PC-3 (cell line): Measurements from ENCODE around the gene DNAH7. TPM values are rescaled to one million over a fixed set of nuclear protein-coding genes. Genes with fewer than 3 reads are reported as not detected.

ENCODE experiments used
- ATAC-seq: fragments of 200-7000 bp; cut with Tn5 transposase; 2 replicates; pipeline ENCODE4 v1.9.1; 2020; ENCODE audit warnings: mild to moderate bottlenecking, moderate library complexity
- BruUV-seq: library from RNA; stranded (reverse); fragments of 400-500 nt; replicated peaks from 2 replicates; lab custom pipeline; 2021; lab: Mats Ljungman, UMichigan
- CTCF ChIA-PET: fragments of 300-600 bp; sonication (Branson Sonifier 250); formaldehyde crosslinking; loops from one replicate; lab custom pipeline; 2022; ENCODE audit warnings: antibody characterized with exemption; lab: Charles Lee
- POLR2A ChIA-PET: fragments of 300-600 bp; sonication (Branson Sonifier 250); formaldehyde crosslinking; loops from one replicate; lab custom pipeline; 2022; ENCODE audit warnings: antibody characterized with exemption; ENCODE audit not compliant: unreplicated experiment; lab: Charles Lee
- DNase-seq: peaks from one replicate; pipeline ENCODE4 v3.0.0-alpha.2; 2015
- H2AFZ ChIP-seq: fragments of 300-600 bp; sonication (generic); 2 replicates; pipeline ENCODE4 v1.6.0; 2016; ENCODE audit warnings: antibody characterized with exemption, low read length
- H3F3A ChIP-seq: fragments of 300-600 bp; sonication (generic); one replicate; pipeline ENCODE4 v1.6.0; 2017; ENCODE audit warnings: antibody characterized with exemption, low read length, control low read depth, mild to moderate bottlenecking; ENCODE audit not compliant: unreplicated experiment
- H3K27ac ChIP-seq: fragments of 300-600 bp; sonication (generic); 2 replicates; pipeline ENCODE4 v1.5.1; 2016; ENCODE audit warnings: mild to moderate bottlenecking, low read length
- H3K27me3 ChIP-seq: fragments of 300-600 bp; sonication (generic); 2 replicates; pipeline ENCODE4 v1.6.1; 2016; ENCODE audit warnings: low read length, mixed read lengths
- H3K36me3 ChIP-seq: fragments of 300-600 bp; sonication (generic); 2 replicates; pipeline ENCODE4 v1.6.1; 2016; ENCODE audit warnings: low read depth, mixed run types, low read length, mixed read lengths
- H3K4me1 ChIP-seq: fragments of 300-600 bp; sonication (generic); 2 replicates; pipeline ENCODE4 v1.5.1; 2016; ENCODE audit warnings: low read length; ENCODE audit not compliant: insufficient read depth
- H3K4me2 ChIP-seq: fragments of 300-600 bp; sonication (generic); 2 replicates; pipeline ENCODE4 v1.6.0; 2016; ENCODE audit warnings: low read length
- H3K4me3 ChIP-seq: fragments of 300-600 bp; sonication (generic); 2 replicates; pipeline ENCODE4 v1.5.1; 2016; ENCODE audit warnings: mild to moderate bottlenecking, low read length, mixed read lengths
- H3K79me2 ChIP-seq: fragments of 300-600 bp; sonication (generic); 2 replicates; pipeline ENCODE4 v1.6.1; 2017; ENCODE audit warnings: low read length, mixed read lengths
- H3K9ac ChIP-seq: fragments of 300-600 bp; sonication (generic); 2 replicates; pipeline ENCODE4 v1.6.0; 2016; ENCODE audit warnings: mild to moderate bottlenecking, low read length
- H3K9me2 ChIP-seq: fragments of 300-600 bp; sonication (generic); replicated peaks from 2 replicates; pipeline ENCODE4 v1.6.1; 2016; ENCODE audit warnings: mixed run types, low read length, mixed read lengths
- H3K9me3 ChIP-seq: fragments of 300-600 bp; sonication (generic); 2 replicates; pipeline ENCODE4 v1.6.1; 2016; ENCODE audit warnings: low read length, mixed read lengths
- H4K20me1 ChIP-seq: fragments of 300-600 bp; sonication (generic); 2 replicates; pipeline ENCODE4 v1.6.1; 2016; ENCODE audit warnings: low read length, mixed read lengths
- EZH2 ChIP-seq: fragments of 300-600 bp; sonication (generic); IDR thresholded peaks from one replicate; pipeline ENCODE4 v1.6.1; 2017; ENCODE audit warnings: antibody characterized with exemption, mild to moderate bottlenecking, low read length; ENCODE audit not compliant: unreplicated experiment
- EZH2phosphoT487 ChIP-seq: fragments of 300-600 bp; sonication (generic); IDR thresholded peaks from 2 replicates; pipeline ENCODE4 v1.6.1; 2018; ENCODE audit warnings: mild to moderate bottlenecking, antibody characterized with exemption, low read length, borderline replicate concordance
- intact Hi-C: fragments of 100-400 bp; cut with micrococcal nuclease; formaldehyde crosslinking; loops from 2 replicates; pipeline ENCODE4 v1.9.0; 2023
- total RNA-seq: library from RNA; depleted of rRNA; stranded (reverse); fragments of >200 nt; gene quantifications from 2 replicates; pipeline ENCODE4 v1.2.3, GENCODE V29; 2014
- TF ChIP-seq, protein P1 (sequence below): fragments of 300-600 bp; sonication (generic); conservative IDR thresholded peaks from 2 replicates; pipeline ENCODE4 v1.5.1; 2017; ENCODE audit warnings: antibody characterized with exemption, low read depth, mild to moderate bottlenecking, low read length

Gene DNAH7
- total RNA-seq, 1 experiment from 2014 or later = 1.9 TPM

DNA sequence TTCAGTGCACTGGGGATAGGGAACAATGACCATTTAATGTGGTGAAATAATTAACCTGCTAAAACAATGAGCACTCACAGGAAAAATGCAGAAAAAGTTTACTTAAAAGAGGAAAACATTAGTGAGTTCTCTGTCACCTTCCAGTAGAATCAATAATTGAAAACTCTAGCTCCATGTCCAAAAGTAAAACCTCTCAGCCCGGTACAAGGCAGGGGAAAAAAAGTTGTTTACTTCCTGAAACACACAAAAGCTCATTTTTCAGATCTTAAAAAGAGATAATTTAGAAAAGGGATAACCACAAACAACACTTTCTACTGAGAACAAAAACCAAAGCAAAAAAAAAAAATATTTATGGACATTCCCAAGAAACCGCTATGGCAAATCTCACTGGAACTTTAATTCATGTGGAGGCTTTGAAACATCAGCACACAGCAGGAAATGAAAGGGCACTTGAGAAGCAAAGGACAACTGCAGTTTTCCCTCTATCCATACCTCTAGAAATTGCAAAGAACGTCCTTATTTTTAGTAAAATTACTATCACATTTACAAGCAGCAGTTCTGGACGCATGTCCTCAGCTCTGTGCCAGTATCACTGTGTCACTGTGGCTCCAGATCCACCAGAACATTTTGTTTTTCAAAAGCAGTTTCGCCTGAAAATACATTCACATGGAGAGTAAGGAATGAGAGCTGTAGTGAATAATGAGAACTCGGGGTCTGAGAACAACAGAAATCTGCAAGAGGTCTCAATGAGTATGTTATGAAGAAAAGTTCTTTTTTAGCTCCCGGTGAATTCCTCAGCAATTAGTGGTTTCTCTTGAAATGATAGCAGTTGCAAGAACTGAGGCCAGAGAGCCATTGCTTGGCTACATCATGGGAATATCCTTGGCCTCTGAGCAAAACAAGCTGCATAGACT is 44.7 kb upstream of the DNAH7 start:
- intact Hi-C loops = no loop called here
- DNase-seq (no peak), ATAC-seq (no peak)
- no peaks in the 10 kb centered on the region for H4K20me1 ChIP-seq
- H3K4me2 ChIP-seq = no peak overlapping the region
- H3K27ac ChIP-seq = no peak overlapping the region
- H3K36me3 ChIP-seq = no peaks in the 10 kb centered on the region
- 0 out of 2 replicates have a peak, but pooled peaks cover 7% of the 10 kb centered on the region for H3K4me1 ChIP-seq
- POLR2A ChIA-PET = interaction anchor here (0.6 kb wide), 2 partner anchors 36 to 57 kb away, joined by 5 to 6 read pairs; no protein-coding TSS in a partner anchor
- no peak overlapping the region for H3K9ac ChIP-seq
- H2AFZ ChIP-seq = no peak overlapping the region
- BruUV-seq = no TSS peak
- H3F3A ChIP-seq = no peaks in the 10 kb centered on the region
- H3K79me2 ChIP-seq = no peaks in the 10 kb centered on the region
- no peaks in the 10 kb centered on the region for H3K9me2 ChIP-seq
- TF ChIP-seq, protein P1, sequence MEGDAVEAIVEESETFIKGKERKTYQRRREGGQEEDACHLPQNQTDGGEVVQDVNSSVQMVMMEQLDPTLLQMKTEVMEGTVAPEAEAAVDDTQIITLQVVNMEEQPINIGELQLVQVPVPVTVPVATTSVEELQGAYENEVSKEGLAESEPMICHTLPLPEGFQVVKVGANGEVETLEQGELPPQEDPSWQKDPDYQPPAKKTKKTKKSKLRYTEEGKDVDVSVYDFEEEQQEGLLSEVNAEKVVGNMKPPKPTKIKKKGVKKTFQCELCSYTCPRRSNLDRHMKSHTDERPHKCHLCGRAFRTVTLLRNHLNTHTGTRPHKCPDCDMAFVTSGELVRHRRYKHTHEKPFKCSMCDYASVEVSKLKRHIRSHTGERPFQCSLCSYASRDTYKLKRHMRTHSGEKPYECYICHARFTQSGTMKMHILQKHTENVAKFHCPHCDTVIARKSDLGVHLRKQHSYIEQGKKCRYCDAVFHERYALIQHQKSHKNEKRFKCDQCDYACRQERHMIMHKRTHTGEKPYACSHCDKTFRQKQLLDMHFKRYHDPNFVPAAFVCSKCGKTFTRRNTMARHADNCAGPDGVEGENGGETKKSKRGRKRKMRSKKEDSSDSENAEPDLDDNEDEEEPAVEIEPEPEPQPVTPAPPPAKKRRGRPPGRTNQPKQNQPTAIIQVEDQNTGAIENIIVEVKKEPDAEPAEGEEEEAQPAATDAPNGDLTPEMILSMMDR = no peak
- TF ChIP-seq EZH2phosphoT487 (no peak), EZH2 (no peak)
- no peaks in the 10 kb centered on the region for H3K27me3 ChIP-seq
- no peak overlapping the region for H3K4me3 ChIP-seq
- no peaks in the 10 kb centered on the region for H3K9me3 ChIP-seq
- CTCF ChIA-PET = no interaction called here

GRCh38 chr2:196112418-196113034 is 43.9 kb upstream of the DNAH7 start:
- Histone ChIP-seq H3K36me3 (no peaks in the 10 kb centered on the region), H2AFZ (no peak overlapping the region), H3K4me3 (no peak overlapping the region), H3K79me2 (no peaks in the 10 kb centered on the region), H3K9me2 (no peaks in the 10 kb centered on the region), H3K9me3 (no peaks in the 10 kb centered on the region), H3K27ac (no peak overlapping the region), H3K27me3 (no peaks in the 10 kb centered on the region), H4K20me1 (no peaks in the 10 kb centered on the region), H3K9ac (no peak overlapping the region), H3F3A (no peaks in the 10 kb centered on the region), H3K4me2 (no peak overlapping the region), H3K4me1 (0 out of 2 replicates have a peak, but pooled peaks cover 7% of the 10 kb centered on the region)
- intact Hi-C loops = no loop called here
- TF ChIP-seq EZH2phosphoT487 (no peak), EZH2 (no peak)
- TF ChIP-seq, protein P1 = no peak
- BruUV-seq = no TSS peak
- DNase-seq = peak; percentile 61
- POLR2A ChIA-PET = interaction anchor here (0.6 kb wide), 2 partner anchors 37 to 57 kb away, joined by 5 to 6 read pairs; no protein-coding TSS in a partner anchor
- CTCF ChIA-PET = no interaction called here
- ATAC-seq = no peak; the same call in 1 of the 2 replicates
